ENCODE data around the gene CAPN11.
"Not testable (repeated sequence)": the region's sequence is repeated elsewhere in the genome, so short reads cannot be mapped to it uniquely, and the experiment has no call there.

Gene CAPN11

DNA sequence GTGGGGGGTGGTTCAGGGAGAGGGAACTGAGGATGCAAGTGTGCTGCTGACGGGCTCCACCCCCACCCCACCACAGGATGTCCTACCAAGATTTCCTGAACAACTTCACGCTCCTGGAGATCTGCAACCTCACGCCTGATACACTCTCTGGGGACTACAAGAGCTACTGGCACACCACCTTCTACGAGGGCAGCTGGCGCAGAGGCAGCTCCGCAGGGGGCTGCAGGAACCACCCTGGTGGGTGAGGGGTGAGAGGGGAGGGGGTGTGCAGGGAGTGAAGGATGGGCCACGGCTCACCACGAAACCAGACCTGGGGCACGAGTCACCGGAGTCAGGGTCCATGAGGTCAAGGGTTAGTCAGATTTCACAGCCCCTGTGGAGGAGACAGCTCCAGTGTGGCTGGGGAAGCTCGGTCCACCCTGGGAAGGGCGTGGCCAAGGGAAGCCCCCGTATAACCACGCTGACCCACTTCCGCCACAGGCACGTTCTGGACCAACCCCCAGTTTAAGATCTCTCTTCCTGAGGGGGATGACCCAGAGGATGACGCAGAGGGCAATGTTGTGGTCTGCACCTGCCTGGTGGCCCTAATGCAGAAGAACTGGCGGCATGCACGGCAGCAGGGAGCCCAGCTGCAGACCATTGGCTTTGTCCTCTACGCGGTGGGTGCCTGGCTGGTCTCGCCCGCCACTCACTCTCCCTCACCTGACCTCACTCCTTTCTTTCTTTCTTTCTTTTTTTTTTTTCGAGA lies 18.3 kb downstream of the CAPN11 start:
- H3K4me1 Mint-ChIP-seq, result peaks cover 10% of the 10 kb centered on the region
- H3K9me3 Mint-ChIP-seq, result no peaks in the 10 kb centered on the region
- H3K27ac Mint-ChIP-seq, result no peak overlapping the region
- no peak overlapping the region for H3K4me3 Mint-ChIP-seq
- ATAC-seq (ENCODE audit: low read depth) (peak; percentile 78), DNase-seq (ENCODE audit: low spot score in 2 of 2) (peak; percentile 35 to 42)
- peaks cover 6% of the 10 kb centered on the region for H3K27me3 Mint-ChIP-seq
- no peaks in the 10 kb centered on the region for H3K36me3 Mint-ChIP-seq

DNA sequence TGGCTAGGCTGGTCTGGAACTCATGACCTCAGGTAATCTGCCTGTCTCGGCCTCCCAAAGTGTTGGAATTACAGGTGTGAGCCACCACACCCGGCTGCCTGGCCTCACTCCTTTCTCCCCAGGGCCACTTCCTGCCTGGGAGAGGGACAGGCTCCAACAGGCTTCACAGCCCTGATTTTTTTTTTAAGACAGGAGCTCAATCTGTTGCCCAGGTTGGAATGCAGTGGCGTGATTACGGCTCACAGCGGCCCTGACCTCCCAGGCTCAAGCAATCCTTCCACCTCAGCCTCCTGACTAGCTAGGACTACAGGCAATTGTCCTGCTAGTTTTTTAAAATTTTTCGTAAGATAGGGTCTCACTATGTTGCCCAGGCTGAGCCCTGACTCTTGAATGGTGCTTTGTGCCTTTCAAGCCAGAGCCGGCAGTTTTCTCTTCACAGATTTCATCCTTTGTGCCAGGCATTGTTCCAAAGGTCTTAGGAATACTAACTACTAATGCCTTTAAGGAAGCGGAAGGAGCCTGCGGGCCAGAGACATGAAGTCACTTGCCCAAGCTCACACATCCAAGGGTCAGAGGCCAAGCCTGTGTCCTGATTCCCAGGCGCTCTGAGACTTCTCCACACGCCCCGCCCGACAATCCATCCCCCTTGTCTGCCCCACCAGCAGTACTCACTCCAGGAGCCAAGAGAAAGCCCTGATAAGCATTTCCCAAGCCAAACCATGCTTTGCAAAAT lies 19.2 kb downstream of the CAPN11 start:
- Mint-ChIP-seq H3K9me3 (no peaks in the 10 kb centered on the region), H3K36me3 (no peaks in the 10 kb centered on the region), H3K4me1 (peaks cover 8% of the 10 kb centered on the region), H3K4me3 (no peak overlapping the region), H3K27ac (no peak overlapping the region), H3K27me3 (peaks cover 3% of the 10 kb centered on the region)
- ATAC-seq (ENCODE audit: low read depth), result no peak
- DNase-seq (ENCODE audit: low spot score in 2 of 2), result no peak

DNA sequence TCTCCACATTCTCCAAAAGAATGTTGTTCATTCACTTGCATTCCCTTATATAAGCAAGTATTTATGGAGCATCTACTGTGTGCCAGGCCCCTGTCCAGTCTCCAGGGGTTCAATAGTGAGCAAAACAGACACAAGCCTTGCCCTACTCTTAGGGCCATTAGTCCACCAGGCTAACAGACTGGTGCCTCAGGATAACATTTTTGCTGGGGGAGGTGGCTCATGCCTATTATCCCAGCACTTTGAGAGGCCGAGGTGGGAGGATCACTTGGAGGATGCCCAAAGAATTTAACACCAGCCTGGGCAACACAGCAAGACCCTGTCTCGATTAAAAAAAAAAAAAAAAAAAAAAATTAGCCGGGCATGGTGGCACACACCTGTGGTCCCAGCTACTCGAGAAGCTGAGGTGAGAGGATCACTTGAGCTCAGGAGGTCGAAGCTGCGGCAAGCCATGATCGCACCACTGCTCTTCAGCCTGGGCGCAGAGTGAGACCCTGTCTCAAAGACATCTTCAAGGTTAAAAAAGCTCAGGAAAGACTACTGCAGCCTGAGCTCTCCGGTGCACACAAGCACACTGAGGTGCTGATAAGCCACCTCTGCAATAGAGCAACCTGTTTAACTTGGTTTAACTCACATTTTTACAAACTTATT lies 19.9 kb downstream of the CAPN11 start:
- Mint-ChIP-seq H3K36me3 (no peaks in the 10 kb centered on the region), H3K9me3 (no peaks in the 10 kb centered on the region), H3K27ac (no peak overlapping the region), H3K4me3 (no peak overlapping the region), H3K4me1 (peaks cover 7% of the 10 kb centered on the region), H3K27me3 (peaks cover 3% of the 10 kb centered on the region)
- DNase-seq (ENCODE audit: low spot score in 2 of 2), result no peak
- ATAC-seq (ENCODE audit: low read depth), result no peak

DNA sequence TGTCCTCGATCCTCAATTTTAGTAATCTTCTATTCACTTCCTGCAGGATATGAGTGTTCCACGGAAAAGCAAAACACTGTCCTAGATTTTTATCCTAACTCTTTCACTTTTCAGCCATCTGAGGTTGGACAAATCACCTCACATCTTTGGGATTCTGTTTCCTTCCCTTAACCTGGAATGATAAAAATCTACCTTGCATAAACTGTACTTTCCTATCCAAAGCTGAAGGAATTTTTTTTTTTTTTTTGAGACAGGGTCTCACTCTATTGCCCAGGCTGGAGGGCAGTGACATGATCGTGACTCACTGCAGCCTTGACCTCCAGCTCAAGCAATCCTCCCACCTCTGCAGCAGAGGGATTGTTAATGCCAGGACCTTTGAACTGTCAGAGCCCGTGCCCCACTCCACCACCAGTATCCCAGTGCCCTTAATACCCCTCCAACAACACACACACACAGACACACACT lies 20.5 kb downstream of the CAPN11 start:
- Mint-ChIP-seq H3K27ac (no peak overlapping the region), H3K4me1 (peaks cover 7% of the 10 kb centered on the region), H3K4me3 (no peak overlapping the region), H3K9me3 (no peaks in the 10 kb centered on the region), H3K36me3 (no peaks in the 10 kb centered on the region), H3K27me3 (peaks cover 2% of the 10 kb centered on the region)
- DNase-seq (ENCODE audit: low spot score in 2 of 2) (no peak), ATAC-seq (ENCODE audit: low read depth) (no peak)

DNA sequence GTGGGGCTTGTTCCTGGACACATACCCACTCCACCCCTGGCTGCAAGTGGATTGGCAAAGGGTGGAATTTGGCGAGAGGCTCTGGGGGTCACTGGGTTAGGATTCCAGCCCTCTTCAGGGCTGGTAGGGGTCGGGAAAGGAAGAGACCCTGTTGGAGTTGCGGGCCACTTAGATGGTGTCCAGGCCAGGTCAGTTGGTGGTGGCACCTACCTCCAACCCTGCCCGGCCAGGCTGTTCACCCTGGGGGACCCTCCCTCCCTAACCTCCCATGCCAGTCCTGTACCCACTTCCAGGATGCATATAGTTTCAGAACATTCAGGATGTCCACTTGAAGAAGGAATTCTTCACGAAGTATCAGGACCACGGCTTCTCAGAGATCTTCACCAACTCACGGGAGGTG lies 21.0 kb downstream of the CAPN11 start:
- H3K27ac Mint-ChIP-seq, result no peak overlapping the region

DNA sequence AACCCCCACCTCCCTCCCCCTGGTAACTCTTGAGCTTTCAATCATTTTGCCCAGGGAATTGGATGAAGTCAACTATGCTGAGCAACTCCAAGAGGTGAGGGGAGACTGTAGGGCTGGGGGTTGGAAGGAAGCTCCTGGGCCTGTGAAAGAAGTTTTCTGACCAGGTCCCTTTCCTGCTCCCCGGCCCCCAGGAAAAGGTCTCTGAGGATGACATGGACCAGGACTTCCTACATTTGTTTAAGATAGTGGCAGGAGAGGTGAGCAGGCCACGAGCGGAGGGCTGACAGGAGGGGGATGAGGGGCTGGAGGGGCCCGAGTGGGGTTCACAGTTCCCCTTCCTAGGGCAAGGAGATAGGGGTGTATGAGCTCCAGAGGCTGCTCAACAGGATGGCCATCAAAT lies 21.8 kb downstream of the CAPN11 start:
- H3K9me3 Mint-ChIP-seq, result no peaks in the 10 kb centered on the region
- ATAC-seq (ENCODE audit: low read depth) (no peak), DNase-seq (ENCODE audit: low spot score in 2 of 2) (no peak)
- H3K4me3 Mint-ChIP-seq, result no peak overlapping the region
- no peak overlapping the region for H3K27ac Mint-ChIP-seq
- H3K27me3 Mint-ChIP-seq, result peaks cover 7% of the 10 kb centered on the region
- no peaks in the 10 kb centered on the region for H3K36me3 Mint-ChIP-seq
- peaks cover 7% of the 10 kb centered on the region for H3K4me1 Mint-ChIP-seq

More for the DNA sequence above, 21.0 kb downstream of the CAPN11 start:
- no peak for ATAC-seq (ENCODE audit: low read depth)
- Mint-ChIP-seq H3K4me1 (peaks cover 7% of the 10 kb centered on the region), H3K9me3 (no peaks in the 10 kb centered on the region), H3K36me3 (no peaks in the 10 kb centered on the region), H3K27me3 (peaks cover 5% of the 10 kb centered on the region), H3K4me3 (no peak overlapping the region)
- DNase-seq (ENCODE audit: low spot score in 2 of 2), result no peak

DNA sequence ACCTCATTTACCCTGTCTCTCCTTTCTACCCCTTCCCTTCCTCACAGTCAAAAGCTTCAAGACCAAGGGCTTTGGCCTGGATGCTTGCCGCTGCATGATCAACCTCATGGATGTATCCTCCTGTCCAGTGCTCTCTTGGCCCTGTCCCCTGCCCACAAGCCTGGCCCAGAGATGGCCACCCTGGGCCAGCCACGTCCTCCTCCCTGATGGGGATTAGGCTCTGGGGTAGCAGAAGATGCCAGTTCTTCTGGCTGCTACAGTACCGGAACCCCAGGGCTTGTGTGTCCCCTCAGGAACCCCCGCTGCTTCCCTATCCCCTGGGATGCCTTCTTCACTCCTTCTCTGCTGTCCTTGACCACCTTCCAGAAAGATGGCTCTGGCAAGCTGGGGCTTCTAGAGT lies 22.3 kb downstream of the CAPN11 start:
- peaks cover 7% of the 10 kb centered on the region for H3K4me1 Mint-ChIP-seq
- peaks cover 9% of the 10 kb centered on the region for H3K27me3 Mint-ChIP-seq
- H3K27ac Mint-ChIP-seq, result no peak overlapping the region
- no peak for ATAC-seq (ENCODE audit: low read depth)
- no peaks in the 10 kb centered on the region for H3K36me3 Mint-ChIP-seq
- H3K4me3 Mint-ChIP-seq, result no peak overlapping the region
- no peaks in the 10 kb centered on the region for H3K9me3 Mint-ChIP-seq
- DNase-seq (ENCODE audit: low spot score in 2 of 2), result no peak

DNA sequence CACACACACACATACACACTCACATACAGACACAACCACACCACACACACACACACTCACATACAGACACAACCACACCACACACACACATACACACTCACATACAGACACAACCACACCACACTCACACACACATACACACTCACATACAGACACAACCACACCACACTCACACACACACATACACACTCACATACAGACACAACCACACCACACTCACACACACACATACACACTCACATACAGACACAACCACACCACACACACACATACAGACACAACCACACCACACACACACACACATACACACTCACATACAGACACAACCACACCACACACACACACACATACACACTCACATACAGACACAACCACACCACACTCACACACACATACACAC lies 23.2 kb downstream of the CAPN11 start:
- not testable (repeated sequence) for H3K36me3 Mint-ChIP-seq; H3K4me1 Mint-ChIP-seq; H3K27ac Mint-ChIP-seq; H3K9me3 Mint-ChIP-seq; DNase-seq (ENCODE audit: low spot score in 2 of 2); ATAC-seq (ENCODE audit: low read depth); H3K4me3 Mint-ChIP-seq
- H3K27me3 Mint-ChIP-seq, result peaks cover 12% of the 10 kb centered on the region

DNA sequence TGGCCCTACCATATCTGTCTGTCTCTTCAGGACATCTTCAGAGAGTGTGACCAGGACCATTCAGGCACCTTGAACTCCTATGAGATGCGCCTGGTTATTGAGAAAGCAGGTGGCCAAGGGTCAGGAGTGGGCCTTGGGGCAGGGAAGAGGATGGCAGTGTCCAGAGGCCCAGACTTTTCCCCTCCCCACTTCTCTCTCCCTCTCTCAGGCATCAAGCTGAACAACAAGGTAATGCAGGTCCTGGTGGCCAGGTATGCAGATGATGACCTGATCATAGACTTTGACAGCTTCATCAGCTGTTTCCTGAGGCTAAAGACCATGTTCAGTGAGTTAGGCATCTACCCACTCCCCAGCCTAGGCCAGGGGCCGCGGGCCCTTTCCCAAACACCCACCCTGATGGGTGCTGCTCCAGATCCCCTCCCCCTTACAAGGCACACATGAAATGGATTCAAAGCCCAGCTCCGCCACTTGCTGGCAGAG lies 24.3 kb downstream of the CAPN11 start:
- Mint-ChIP-seq H3K9me3 (no peaks in the 10 kb centered on the region), H3K27ac (no peak overlapping the region), H3K4me1 (peaks cover 3% of the 10 kb centered on the region), H3K27me3 (peaks cover 14% of the 10 kb centered on the region), H3K36me3 (no peaks in the 10 kb centered on the region), H3K4me3 (no peak overlapping the region)
- DNase-seq (ENCODE audit: low spot score in 2 of 2) (no peak), ATAC-seq (ENCODE audit: low read depth) (no peak)

DNA sequence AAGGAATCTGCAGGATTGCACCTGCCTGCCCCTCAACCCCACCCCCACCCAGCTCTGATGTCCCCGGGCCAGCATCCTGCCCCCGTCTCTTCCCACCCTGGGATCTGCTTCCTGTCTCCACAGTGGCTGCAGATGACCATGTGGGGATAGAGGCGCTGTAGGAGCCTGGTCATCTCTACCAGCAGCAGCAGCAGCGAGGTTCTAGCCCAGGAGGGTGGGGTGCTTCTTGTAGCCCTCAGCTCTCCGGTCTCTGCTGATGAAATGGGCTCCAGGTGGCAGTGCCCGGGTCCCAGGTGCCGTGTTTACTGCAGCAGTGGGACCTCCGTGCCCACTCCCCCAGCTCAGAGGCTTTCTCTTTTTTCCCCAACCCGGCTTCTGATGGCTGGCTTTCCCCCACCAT lies 25.2 kb downstream of the CAPN11 start:
- no peak overlapping the region for H3K4me3 Mint-ChIP-seq
- peaks cover 14% of the 10 kb centered on the region for H3K27me3 Mint-ChIP-seq
- DNase-seq (ENCODE audit: low spot score in 2 of 2) (no peak), ATAC-seq (ENCODE audit: low read depth) (no peak)
- H3K36me3 Mint-ChIP-seq, result no peaks in the 10 kb centered on the region
- no peak overlapping the region for H3K27ac Mint-ChIP-seq
- H3K4me1 Mint-ChIP-seq, result peaks cover 3% of the 10 kb centered on the region
- H3K9me3 Mint-ChIP-seq, result no peaks in the 10 kb centered on the region

DNA sequence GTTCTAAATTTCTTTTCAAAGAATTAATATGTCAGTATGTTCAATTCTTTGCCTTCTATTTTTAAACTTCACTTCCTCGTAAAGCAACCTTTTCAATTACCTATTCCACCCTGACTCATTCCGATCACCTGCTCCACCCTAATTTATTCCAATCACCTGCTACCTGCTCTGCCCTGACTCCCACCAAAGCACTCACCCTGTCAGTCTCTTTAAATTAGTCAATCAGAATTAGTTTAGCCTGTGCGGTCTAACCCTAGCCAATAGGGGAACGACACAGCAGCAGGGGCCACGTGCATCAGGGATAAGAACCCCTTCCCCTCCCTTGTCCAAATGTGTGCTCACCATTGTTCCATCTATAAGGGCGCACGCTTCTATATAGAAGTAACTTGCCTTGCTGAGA lies 26.7 kb downstream of the CAPN11 start:
- not testable (repeated sequence) for H3K27ac Mint-ChIP-seq

DNA sequence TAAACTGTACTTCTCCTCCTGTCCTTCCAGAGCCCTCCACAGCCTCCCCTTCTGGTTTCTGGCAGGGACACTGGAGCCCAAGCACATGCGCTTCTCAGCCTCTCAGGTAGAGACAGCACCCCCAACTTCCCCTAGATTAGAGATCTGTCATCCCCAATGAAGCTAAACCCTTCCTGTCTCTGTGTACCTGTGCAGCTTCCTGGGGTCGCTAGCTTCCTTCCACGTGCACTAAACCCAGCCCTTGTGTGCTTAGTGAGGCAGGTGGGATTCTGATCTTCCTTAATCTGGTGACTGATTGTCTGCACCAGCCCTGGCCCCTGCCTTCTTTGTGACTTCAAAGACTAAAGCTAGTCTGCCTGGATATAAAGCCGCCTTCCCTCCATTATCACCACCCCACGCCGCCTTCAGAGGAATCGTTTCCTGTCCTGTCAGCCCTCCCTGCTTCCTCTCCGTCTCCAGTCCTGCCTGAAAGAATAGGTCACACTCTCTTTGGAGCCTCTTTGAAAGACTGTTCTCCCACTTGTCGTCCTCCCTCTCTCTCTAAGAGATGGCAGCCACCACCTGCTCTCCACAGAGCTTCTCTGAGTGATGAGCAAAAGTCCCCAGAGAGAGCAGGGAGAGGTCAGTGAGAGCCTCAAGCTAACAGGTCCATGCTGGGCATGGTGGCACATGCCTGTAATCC lies 27.5 kb downstream of the CAPN11 start:
- no peak overlapping the region for H3K27ac Mint-ChIP-seq
- no peaks in the 10 kb centered on the region for H3K36me3 Mint-ChIP-seq
- ATAC-seq (ENCODE audit: low read depth) (no peak), DNase-seq (ENCODE audit: low spot score in 2 of 2) (no peak)
- H3K27me3 Mint-ChIP-seq, result peaks cover 14% of the 10 kb centered on the region
- no peaks in the 10 kb centered on the region for H3K9me3 Mint-ChIP-seq
- H3K4me1 Mint-ChIP-seq, result peaks cover 3% of the 10 kb centered on the region
- no peak overlapping the region for H3K4me3 Mint-ChIP-seq

More for the DNA sequence above, 26.7 kb downstream of the CAPN11 start:
- DNase-seq (ENCODE audit: low spot score in 2 of 2); ATAC-seq (ENCODE audit: low read depth); H3K9me3 Mint-ChIP-seq; H3K4me1 Mint-ChIP-seq; H3K36me3 Mint-ChIP-seq; H3K4me3 Mint-ChIP-seq: not testable (repeated sequence)
- H3K27me3 Mint-ChIP-seq, result peaks cover 14% of the 10 kb centered on the region

DNA sequence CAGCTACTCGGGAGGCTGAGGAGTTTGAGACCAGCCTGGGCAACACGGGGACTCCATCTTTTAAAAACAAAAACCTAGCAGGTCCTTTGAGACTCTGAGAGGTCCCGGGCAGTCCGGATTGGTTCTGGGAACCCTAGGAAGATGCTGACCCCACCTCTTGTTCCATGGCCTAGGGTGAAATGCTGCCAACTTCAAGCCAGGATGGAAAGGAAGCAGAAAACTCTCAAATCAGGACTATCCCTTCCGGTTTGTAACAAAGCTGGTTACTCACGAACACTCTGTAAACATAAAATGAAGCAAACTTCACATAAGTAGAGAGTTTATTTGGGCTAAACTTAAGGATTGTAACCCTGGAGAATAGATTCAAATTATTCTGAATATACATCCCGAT lies 28.0 kb downstream of the CAPN11 start:
- H3K27ac Mint-ChIP-seq, result no peak overlapping the region
- DNase-seq (ENCODE audit: low spot score in 2 of 2), result no peak
- ATAC-seq (ENCODE audit: low read depth), result no peak
- H3K27me3 Mint-ChIP-seq, result peaks cover 14% of the 10 kb centered on the region
- H3K4me3 Mint-ChIP-seq, result no peak overlapping the region
- H3K36me3 Mint-ChIP-seq, result no peaks in the 10 kb centered on the region
- peaks cover 3% of the 10 kb centered on the region for H3K4me1 Mint-ChIP-seq
- H3K9me3 Mint-ChIP-seq, result no peaks in the 10 kb centered on the region

DNA sequence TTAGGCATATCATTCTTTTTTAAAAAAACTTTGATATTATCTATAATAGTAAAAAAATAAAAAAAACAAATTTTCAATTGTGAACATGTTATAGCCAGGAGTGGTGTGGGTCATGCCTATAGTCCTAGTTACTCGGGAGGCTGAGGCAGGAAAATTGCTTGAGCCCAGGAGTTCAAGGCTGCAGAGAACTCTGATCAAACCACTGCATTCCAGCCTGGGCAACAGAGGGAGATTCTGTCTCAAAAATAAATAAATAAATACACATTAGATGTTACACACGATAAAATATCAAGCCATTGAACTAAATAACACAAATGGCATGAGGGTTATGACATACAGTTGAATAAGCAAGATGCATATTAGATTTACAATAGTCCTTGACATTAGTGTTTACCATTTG lies 30.2 kb downstream of the CAPN11 start:
- no peaks in the 10 kb centered on the region for H3K9me3 Mint-ChIP-seq
- H3K4me3 Mint-ChIP-seq, result no peak overlapping the region
- no peak for DNase-seq (ENCODE audit: low spot score in 2 of 2)
- no peak for ATAC-seq (ENCODE audit: low read depth)
- no peak overlapping the region for H3K27ac Mint-ChIP-seq
- H3K27me3 Mint-ChIP-seq, result peaks cover 21% of the 10 kb centered on the region
- H3K36me3 Mint-ChIP-seq, result no peaks in the 10 kb centered on the region
- peaks cover 3% of the 10 kb centered on the region for H3K4me1 Mint-ChIP-seq

Data from memory B cell (primary cell).